MM.1S (cell line): ENCODE data around the gene MXRA7.

Source experiments
- CTCF ChIP-seq: fragments of 300-600 bp; sonication (generic); IDR thresholded peaks from 2 replicates; pipeline ENCODE4 v1.5.1; 2016; ENCODE audit warnings: antibody characterized with exemption, low read length, mixed read lengths
- EZH2 ChIP-seq: fragments of 300-600 bp; sonication (generic); optimal IDR thresholded peaks from 2 replicates; pipeline ENCODE3; 2017; ENCODE audit warnings: low read depth, mild to moderate bottlenecking, antibody characterized with exemption, low read length, mixed read lengths

GRCh38 chr17:76630151-76630550 is 80.6 kb downstream of the MXRA7 start:
- TF ChIP-seq CTCF (no peak), EZH2 (no peak)
